Measurements from ENCODE around the gene QDPR.

QDPR gene

GRCh38 chr4:17492876-17493275, 19.0 kb downstream of the QDPR start:
- no peak overlapping the region for H3K4me3 ChIP-seq (replicated peaks; ENCODE audit: low read depth, low read length)
- TF ChIP-seq CTCF (IDR thresholded peaks at IDR 0.05; ENCODE audit: low read depth, low read length, missing control alignments) = no peak
- DNase-seq (ENCODE audit: extremely low read depth, low read depth) = no peak

GRCh38 chr4:17492058-17492741, 19.7 kb downstream of the QDPR start:
- no peak for TF ChIP-seq CTCF (IDR thresholded peaks at IDR 0.05; ENCODE audit: low read depth, low read length, missing control alignments)
- no peak for DNase-seq (ENCODE audit: extremely low read depth, low read depth)
- no peak overlapping the region for H3K4me3 ChIP-seq (replicated peaks; ENCODE audit: low read depth, low read length)

- H3K4me3 ChIP-seq (replicated peaks; ENCODE audit: low read depth, low read length) = no peak overlapping the region
- no peak for TF ChIP-seq CTCF (IDR thresholded peaks at IDR 0.05; ENCODE audit: low read depth, low read length, missing control alignments)
- no peak for DNase-seq (ENCODE audit: extremely low read depth, low read depth)
Observed at GRCh38 chr4:17491196-17491595, 20.7 kb downstream of the QDPR start.

- no peak for DNase-seq (ENCODE audit: extremely low read depth, low read depth)
- H3K4me3 ChIP-seq (replicated peaks; ENCODE audit: low read depth, low read length) = no peak overlapping the region
- no peak for TF ChIP-seq CTCF (IDR thresholded peaks at IDR 0.05; ENCODE audit: low read depth, low read length, missing control alignments)
Observed at GRCh38 chr4:17490575-17491059, 21.3 kb downstream of the QDPR start.

- TF ChIP-seq CTCF (IDR thresholded peaks at IDR 0.05; ENCODE audit: low read depth, low read length, missing control alignments) = no peak
- DNase-seq (ENCODE audit: extremely low read depth, low read depth) = no peak
- no peak overlapping the region for H3K4me3 ChIP-seq (replicated peaks; ENCODE audit: low read depth, low read length)
Observed at GRCh38 chr4:17489721-17490120, 22.2 kb downstream of the QDPR start.

- no peak for TF ChIP-seq CTCF (IDR thresholded peaks at IDR 0.05; ENCODE audit: low read depth, low read length, missing control alignments)
- no peak for DNase-seq (ENCODE audit: extremely low read depth, low read depth)
- H3K4me3 ChIP-seq (replicated peaks; ENCODE audit: low read depth, low read length) = no peak overlapping the region
Observed at GRCh38 chr4:17489123-17489522, 22.8 kb downstream of the QDPR start.

- TF ChIP-seq CTCF (IDR thresholded peaks at IDR 0.05; ENCODE audit: low read depth, low read length, missing control alignments) = no peak
- no peak overlapping the region for H3K4me3 ChIP-seq (replicated peaks; ENCODE audit: low read depth, low read length)
- no peak for DNase-seq (ENCODE audit: extremely low read depth, low read depth)
Observed at GRCh38 chr4:17482716-17483115, 29.2 kb downstream of the QDPR start.

All from HFF-Myc (cell line).